ENCODE measurements around the gene MCC.

Gene MCC

DNA sequence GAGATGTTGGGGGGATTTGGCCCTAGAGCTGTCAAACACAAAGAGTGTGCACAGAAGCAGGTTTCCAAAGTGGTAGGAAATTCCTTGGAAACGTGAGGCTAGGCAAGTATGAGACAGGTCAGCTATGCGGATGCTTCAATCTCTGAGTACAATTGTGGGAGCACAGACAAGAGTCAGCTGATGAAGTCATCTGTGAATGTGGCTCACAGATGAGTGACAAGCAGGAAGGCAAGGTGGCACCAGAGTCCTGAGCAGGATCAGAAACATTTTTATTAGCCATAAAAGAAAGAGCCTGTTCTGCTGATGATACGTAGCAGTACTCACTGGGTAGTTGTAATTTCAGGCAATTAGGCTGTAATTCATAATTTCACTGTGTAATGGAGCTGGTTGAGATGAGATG is 394.7 kb downstream of the MCC start:
- Histone ChIP-seq H3K4me2 (ENCODE audit: low read length, poor library complexity, severe bottlenecking) (no peak overlapping the region), H3K9ac (ENCODE audit: low read length) (no peak overlapping the region), H3K27ac (ENCODE audit: low read length, poor library complexity, severe bottlenecking) (no peak overlapping the region), H2BK120ac (ENCODE audit: low read depth, low read length) (no peak overlapping the region), H3K9me3 (ENCODE audit: control insufficient read depth, low read length) (no peaks in the 10 kb centered on the region), H3K4me3 (ENCODE audit: insufficient read depth in 1 of 2, low read depth in 1 of 2, low read length in 2 of 2) (no peak overlapping the region), H2BK12ac (ENCODE audit: low read length in 2 of 2) (no peak overlapping the region), H3K4ac (ENCODE audit: low read depth in 1 of 2, low read length in 2 of 2) (no peak overlapping the region), H3K27me3 (ENCODE audit: control insufficient read depth in 1 of 2, insufficient read depth in 1 of 2, low read length in 2 of 2) (no peaks in the 10 kb centered on the region), H2AFZ (ENCODE audit: low read depth, low read length) (no peak overlapping the region), H3K4me1 (ENCODE audit: control insufficient read depth, insufficient read depth, low read depth, low read length) (no peaks in the 10 kb centered on the region), H3K23ac (ENCODE audit: low read length in 2 of 2) (no peak overlapping the region), H3K14ac (ENCODE audit: low read length in 2 of 2) (no peak overlapping the region), H3K36me3 (ENCODE audit: control insufficient read depth in 1 of 2, insufficient read depth in 2 of 2, low read depth in 1 of 2, low read length in 2 of 2) (peaks cover 0 to 21% of the 10 kb centered on the region in 2 experiments), H2BK5ac (ENCODE audit: low read depth, low read length, poor library complexity, severe bottlenecking) (no peak overlapping the region), H2BK15ac (ENCODE audit: low read depth, poor library complexity, severe bottlenecking) (no peak overlapping the region), H4K8ac (ENCODE audit: low read length) (no peak overlapping the region), H2AK5ac (ENCODE audit: low read length, severe bottlenecking) (no peak overlapping the region), H3K79me1 (replicated peaks; ENCODE audit: low read length, poor library complexity, severe bottlenecking) (peaks cover 7% of the 10 kb centered on the region), H4K91ac (ENCODE audit: low read length) (no peak overlapping the region), H3K18ac (ENCODE audit: low read depth in 1 of 2, low read length in 2 of 2) (no peak overlapping the region)
- 79% methylated on average over 3 of the region's 3 CpGs for WGBS
- no peak for DNase-seq

GRCh38 chr5:113092683-113093082 is 395.6 kb downstream of the MCC start:
- Histone ChIP-seq H2AK5ac (ENCODE audit: low read length, severe bottlenecking) (no peak overlapping the region), H4K91ac (ENCODE audit: low read length) (no peak overlapping the region), H3K9me3 (ENCODE audit: control insufficient read depth, low read length) (no peaks in the 10 kb centered on the region), H3K23ac (ENCODE audit: low read length in 2 of 2) (no peak overlapping the region), H3K79me1 (replicated peaks; ENCODE audit: low read length, poor library complexity, severe bottlenecking) (peaks cover 7% of the 10 kb centered on the region), H2AFZ (ENCODE audit: low read depth, low read length) (no peak overlapping the region), H3K36me3 (ENCODE audit: control insufficient read depth in 1 of 2, insufficient read depth in 2 of 2, low read depth in 1 of 2, low read length in 2 of 2) (peaks cover 0 to 16% of the 10 kb centered on the region in 2 experiments), H3K18ac (ENCODE audit: low read depth in 1 of 2, low read length in 2 of 2) (no peak overlapping the region), H3K4ac (ENCODE audit: low read depth in 1 of 2, low read length in 2 of 2) (no peak overlapping the region), H4K8ac (ENCODE audit: low read length) (no peak overlapping the region), H2BK12ac (ENCODE audit: low read length in 2 of 2) (no peak overlapping the region), H3K4me3 (ENCODE audit: insufficient read depth in 1 of 2, low read depth in 1 of 2, low read length in 2 of 2) (no peak overlapping the region), H3K14ac (ENCODE audit: low read length in 2 of 2) (no peak overlapping the region), H3K4me2 (ENCODE audit: low read length, poor library complexity, severe bottlenecking) (no peak overlapping the region), H3K27me3 (ENCODE audit: control insufficient read depth in 1 of 2, insufficient read depth in 1 of 2, low read length in 2 of 2) (no peaks in the 10 kb centered on the region), H3K27ac (ENCODE audit: low read length, poor library complexity, severe bottlenecking) (no peak overlapping the region), H3K9ac (ENCODE audit: low read length) (no peak overlapping the region), H2BK5ac (ENCODE audit: low read depth, low read length, poor library complexity, severe bottlenecking) (no peak overlapping the region), H2BK120ac (ENCODE audit: low read depth, low read length) (no peak overlapping the region), H2BK15ac (ENCODE audit: low read depth, poor library complexity, severe bottlenecking) (no peak overlapping the region), H3K4me1 (ENCODE audit: control insufficient read depth, insufficient read depth, low read depth, low read length) (no peaks in the 10 kb centered on the region)
- WGBS: 64% methylated on average over 4 of the region's 4 CpGs
- peak; percentile 40 for DNase-seq

DNA sequence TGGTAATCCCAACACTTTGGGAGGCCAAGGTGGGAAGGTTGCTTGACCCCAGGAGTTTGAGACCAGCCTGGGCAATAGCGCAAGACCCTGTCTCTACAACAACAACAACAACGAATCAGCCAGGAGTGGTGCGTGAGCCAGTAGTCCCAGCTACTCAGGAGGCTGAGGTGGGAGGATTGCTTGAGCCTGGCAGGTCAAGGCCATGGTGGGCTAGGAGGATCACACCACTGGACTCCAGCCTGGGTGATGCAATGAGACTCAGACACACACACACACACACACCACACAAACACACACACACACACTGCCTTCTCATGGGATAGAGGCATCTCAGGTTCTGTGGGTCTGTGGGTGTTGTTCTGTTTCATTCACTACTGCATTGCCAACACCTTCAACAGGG is 396.6 kb downstream of the MCC start:
- no peak overlapping the region for H2AFZ ChIP-seq (ENCODE audit: low read depth, low read length)
- no peak overlapping the region for H3K14ac ChIP-seq (ENCODE audit: low read length in 2 of 2)
- no peak for DNase-seq
- H3K23ac ChIP-seq (ENCODE audit: low read length in 2 of 2): no peak overlapping the region
- H3K79me1 ChIP-seq (replicated peaks; ENCODE audit: low read length, poor library complexity, severe bottlenecking): peaks cover 7% of the 10 kb centered on the region
- H2BK12ac ChIP-seq (ENCODE audit: low read length in 2 of 2): peak overlapping the region in 1 of 2 experiments; percentile 43
- H2BK5ac ChIP-seq (ENCODE audit: low read depth, low read length, poor library complexity, severe bottlenecking): no peak overlapping the region
- H3K4ac ChIP-seq (ENCODE audit: low read depth in 1 of 2, low read length in 2 of 2): no peak overlapping the region
- no peak overlapping the region for H2BK120ac ChIP-seq (ENCODE audit: low read depth, low read length)
- WGBS: no CpG with 5 or more reads among the region's 3 CpGs
- H3K4me3 ChIP-seq (ENCODE audit: insufficient read depth in 1 of 2, low read depth in 1 of 2, low read length in 2 of 2): no peak overlapping the region
- H4K8ac ChIP-seq (ENCODE audit: low read length): no peak overlapping the region
- H3K4me2 ChIP-seq (ENCODE audit: low read length, poor library complexity, severe bottlenecking): no peak overlapping the region
- H2BK15ac ChIP-seq (ENCODE audit: low read depth, poor library complexity, severe bottlenecking): no peak overlapping the region
- peak overlapping the region in 1 of 2 experiments; percentile 28 for H3K18ac ChIP-seq (ENCODE audit: low read depth in 1 of 2, low read length in 2 of 2)
- H3K4me1 ChIP-seq (ENCODE audit: control insufficient read depth, insufficient read depth, low read depth, low read length): no peaks in the 10 kb centered on the region
- H3K9me3 ChIP-seq (ENCODE audit: control insufficient read depth, low read length): no peaks in the 10 kb centered on the region
- no peak overlapping the region for H2AK5ac ChIP-seq (ENCODE audit: low read length, severe bottlenecking)
- H3K27me3 ChIP-seq (ENCODE audit: control insufficient read depth in 1 of 2, insufficient read depth in 1 of 2, low read length in 2 of 2): no peaks in the 10 kb centered on the region
- no peak overlapping the region for H3K9ac ChIP-seq (ENCODE audit: low read length)
- no peak overlapping the region for H3K27ac ChIP-seq (ENCODE audit: low read length, poor library complexity, severe bottlenecking)
- H3K36me3 ChIP-seq (ENCODE audit: control insufficient read depth in 1 of 2, insufficient read depth in 2 of 2, low read depth in 1 of 2, low read length in 2 of 2): peaks cover 0 to 16% of the 10 kb centered on the region in 2 experiments
- H4K91ac ChIP-seq (ENCODE audit: low read length): no peak overlapping the region

DNA sequence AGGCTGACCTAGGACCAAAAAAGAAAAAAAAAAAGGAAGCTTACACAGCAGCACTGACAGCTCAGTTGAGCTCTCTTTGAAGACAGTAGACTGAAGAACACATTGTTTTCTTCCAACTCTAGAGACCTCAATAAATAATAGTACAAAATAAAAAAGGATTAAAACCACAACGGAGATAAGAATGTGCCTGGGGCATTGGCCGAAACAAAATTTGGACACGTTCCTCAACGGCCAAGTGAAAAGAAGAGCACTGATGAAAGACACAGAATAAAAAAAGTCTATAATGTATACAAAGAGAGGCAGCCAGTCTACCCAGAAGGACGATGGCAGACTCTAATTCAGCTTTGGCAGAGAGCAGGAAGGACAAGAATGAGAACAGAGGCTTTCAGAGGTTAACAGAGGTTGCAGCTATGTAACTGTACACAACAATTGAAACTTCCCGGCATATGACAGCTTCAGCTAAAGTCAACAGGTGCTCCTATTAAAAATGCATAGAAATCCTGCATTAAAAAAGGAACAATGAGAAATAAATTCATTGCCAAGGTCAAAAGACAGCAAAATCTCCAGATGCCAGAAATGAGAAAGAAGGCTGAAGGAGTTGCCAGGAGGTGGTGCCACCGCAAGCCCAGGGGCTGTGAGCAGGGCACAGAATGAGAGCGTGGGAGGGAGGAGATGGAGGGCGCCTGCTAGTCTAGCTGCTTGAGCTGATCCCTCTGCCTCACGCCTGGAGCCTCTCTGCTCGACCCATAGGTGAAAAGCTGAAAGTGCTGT is 397.7 kb downstream of the MCC start:
- Histone ChIP-seq H2BK120ac (ENCODE audit: low read depth, low read length) (no peak overlapping the region), H3K27ac (ENCODE audit: low read length, poor library complexity, severe bottlenecking) (no peak overlapping the region), H3K9ac (ENCODE audit: low read length) (no peak overlapping the region), H3K36me3 (ENCODE audit: control insufficient read depth in 1 of 2, insufficient read depth in 2 of 2, low read depth in 1 of 2, low read length in 2 of 2) (peaks cover 0 to 15% of the 10 kb centered on the region in 2 experiments), H3K9me3 (ENCODE audit: control insufficient read depth, low read length) (no peaks in the 10 kb centered on the region), H2BK12ac (ENCODE audit: low read length in 2 of 2) (no peak overlapping the region), H3K27me3 (ENCODE audit: control insufficient read depth in 1 of 2, insufficient read depth in 1 of 2, low read length in 2 of 2) (no peaks in the 10 kb centered on the region), H3K14ac (ENCODE audit: low read length in 2 of 2) (peak overlapping the region in 1 of 2 experiments; percentile 77), H2BK5ac (ENCODE audit: low read depth, low read length, poor library complexity, severe bottlenecking) (no peak overlapping the region), H4K8ac (ENCODE audit: low read length) (no peak overlapping the region), H3K4ac (ENCODE audit: low read depth in 1 of 2, low read length in 2 of 2) (no peak overlapping the region), H3K4me3 (ENCODE audit: insufficient read depth in 1 of 2, low read depth in 1 of 2, low read length in 2 of 2) (no peak overlapping the region), H4K91ac (ENCODE audit: low read length) (no peak overlapping the region), H3K4me1 (ENCODE audit: control insufficient read depth, insufficient read depth, low read depth, low read length) (no peaks in the 10 kb centered on the region), H3K4me2 (ENCODE audit: low read length, poor library complexity, severe bottlenecking) (no peak overlapping the region), H2AFZ (ENCODE audit: low read depth, low read length) (no peak overlapping the region), H3K79me1 (replicated peaks; ENCODE audit: low read length, poor library complexity, severe bottlenecking) (peaks cover 7% of the 10 kb centered on the region), H3K23ac (ENCODE audit: low read length in 2 of 2) (peak overlapping the region in 1 of 2 experiments; percentile 84), H3K18ac (ENCODE audit: low read depth in 1 of 2, low read length in 2 of 2) (no peak overlapping the region), H2BK15ac (ENCODE audit: low read depth, poor library complexity, severe bottlenecking) (no peak overlapping the region), H2AK5ac (ENCODE audit: low read length, severe bottlenecking) (no peak overlapping the region)
- 90% methylated on average over 8 of the region's 11 CpGs for WGBS
- no peak for DNase-seq
